Upper lobe of left lung (tissue), 6 donors: ENCODE data around the gene PFN1. TPM values are rescaled to one million over a fixed set of nuclear protein-coding genes. Genes with fewer than 3 reads are reported as not detected.
A peak's percentile ranks its signal among the peaks of the same experiment; 100 is the strongest.

Experiments used
- ATAC-seq, 2 donors: fragments of 200-7000 bp; cut with Tn5 transposase; one replicate each; pipeline ENCODE4 v1.9.1; 2022; ENCODE audit warnings: mild to moderate bottlenecking in 2 of 2, moderate library complexity in 2 of 2; ENCODE audit not compliant: low FRiP score in 2 of 2
- DNase-seq, 2 donors: peaks; one replicate each; pipeline ENCODE4 v3.0.0-alpha.2; 2019 to 2020
- H3K27ac ChIP-seq, 4 donors: fragments of 200-600 bp; sonication (generic); one replicate each; pipeline ENCODE4 v1.5.1; 2016 to 2019
- H3K27me3 ChIP-seq, 4 donors: fragments of 200-600 bp; sonication (generic); one replicate each; pipeline ENCODE4 v1.5.1; 2017 to 2019
- H3K36me3 ChIP-seq, 4 donors: fragments of 200-600 bp; sonication (generic); one replicate each; pipeline ENCODE4 v1.5.1; 2016 to 2019
- H3K4me1 ChIP-seq, 4 donors: fragments of 200-600 bp; sonication (generic); one replicate each; pipeline ENCODE4 v1.5.1; 2018 to 2019
- H3K4me3 ChIP-seq, 4 donors: fragments of 200-600 bp; sonication (generic); one replicate each; pipeline ENCODE4 v1.5.1; 2017 to 2019; ENCODE audit warnings: mild to moderate bottlenecking in 2 of 4, moderate library complexity in 1 of 4
- H3K9me3 ChIP-seq, 4 donors: fragments of 200-600 bp; sonication (generic); one replicate each; pipeline ENCODE4 v1.5.1; 2018 to 2019
- CTCF ChIP-seq, 6 experiments: fragments of 450-650 bp in 4 of 6; fragments of 200-600 bp in 2 of 6; sonication (generic) in 2 of 6; IDR thresholded peaks; one replicate each; pipeline ENCODE4 v1.5.1; 2016 to 2019; ENCODE audit warnings: antibody characterized with exemption in 6 of 6
- EP300 ChIP-seq, 4 donors: sonication (generic); formaldehyde crosslinking; IDR thresholded peaks; one replicate each; pipeline ENCODE4 v1.5.1; 2017; ENCODE audit warnings: antibody characterized with exemption in 4 of 4, control low read depth in 2 of 4
- POLR2A ChIP-seq, 4 donors: fragments of 450-650 bp; IDR thresholded peaks; one replicate each; pipeline ENCODE4 v1.5.1; 2016 to 2017; ENCODE audit warnings: antibody characterized with exemption in 4 of 4, mild to moderate bottlenecking in 2 of 4
- POLR2AphosphoS5 ChIP-seq, 2 donors: sonication (generic); formaldehyde crosslinking; IDR thresholded peaks; one replicate each; pipeline ENCODE4 v1.5.1; 2017; ENCODE audit warnings: antibody characterized with exemption in 2 of 2
- WGBS, 2 donors: methylation state at CpG; one replicate each; pipeline ENCODE4 v1.1.5; 2017 to 2018; 5-methylcytosine and 5-hydroxymethylcytosine counted together
- total RNA-seq, 6 donors: library from RNA; depleted of rRNA in 4 of 6; stranded (reverse); fragments of >200 nt in 4 of 6; gene quantifications; one replicate each; pipeline versions ENCODE4 v1.1.0 to v1.2.1, GENCODE V29; 2016 to 2021
- donor health status: DM: no; HTN: no; CAD: no; lungs with moderate emphysema.
- donor health status: DM: no; HTN: yes; CAD: no; lungs with severe emphysema.

Gene PFN1
- total RNA-seq, 6 donors from 2014 or later, result 403 to 814 (median 641) TPM

- Histone ChIP-seq H3K27me3 (no peaks in the 10 kb centered on the region), H3K9me3 (no peaks in the 10 kb centered on the region), H3K4me1 (peaks cover 4 to 23% (median 9%) of the 10 kb centered on the region in 4 donors), H3K36me3 (peaks cover 12 to 96% (median 70%) of the 10 kb centered on the region in 4 donors), H3K27ac (peak overlapping the region in 3 of 4 donors; percentile 4 to 44 (median 27)), H3K4me3 (no peak overlapping the region)
- DNase-seq (no peak), ATAC-seq (peak in 1 of 2 donors; percentile 52)
- TF ChIP-seq POLR2AphosphoS5 (IDR thresholded peaks at IDR 0.05) (no peak), CTCF (IDR thresholded peaks at IDR 0.05) (no peak), POLR2A (IDR thresholded peaks at IDR 0.05) (no peak), EP300 (IDR thresholded peaks at IDR 0.05) (no peak)
These were observed 30.4 kb upstream of the PFN1 start for GRCh38 chr17:4978726-4979125.

DNA sequence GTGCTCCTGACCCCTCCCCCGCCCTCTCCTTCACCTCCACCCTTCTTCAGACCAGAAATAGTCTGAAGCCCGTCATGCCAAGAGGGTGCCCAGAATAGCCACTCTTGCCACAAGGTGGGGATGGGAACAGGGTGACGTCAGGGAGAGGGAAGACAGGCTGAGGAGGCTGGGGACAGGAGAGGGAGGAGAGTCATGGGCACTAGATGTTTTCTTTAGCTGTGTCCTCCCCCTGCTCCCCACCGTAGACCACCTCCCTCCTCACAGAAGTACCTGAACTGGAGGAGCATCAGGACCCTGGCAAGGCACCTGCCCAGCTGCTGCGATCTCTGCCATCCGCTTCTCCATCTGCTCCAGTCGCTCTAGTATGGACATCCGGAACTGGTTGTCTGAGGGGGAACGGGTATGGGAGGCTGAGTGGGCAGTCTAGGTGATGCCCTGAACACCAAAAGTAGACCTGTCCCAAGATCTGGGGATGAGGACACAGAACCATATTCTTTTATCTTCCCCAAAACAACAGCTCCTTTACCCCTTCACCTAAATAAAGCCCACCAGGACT is 25.9 kb upstream of the PFN1 start:
- DNase-seq (no peak), ATAC-seq (no peak)
- 76 to 90% methylated on average over 9 of the region's 9 CpGs for WGBS, 2 donors
- Histone ChIP-seq H3K4me3 (no peak overlapping the region), H3K27me3 (no peaks in the 10 kb centered on the region), H3K27ac (no peak overlapping the region), H3K36me3 (peaks cover 21 to 96% (median 70%) of the 10 kb centered on the region in 4 donors), H3K4me1 (peaks cover 0 to 26% (median 13%) of the 10 kb centered on the region in 4 donors), H3K9me3 (no peaks in the 10 kb centered on the region)
- TF ChIP-seq CTCF (IDR thresholded peaks at IDR 0.05), result no peak
- TF ChIP-seq EP300 (IDR thresholded peaks at IDR 0.05), result no peak
- no peak for TF ChIP-seq POLR2AphosphoS5 (IDR thresholded peaks at IDR 0.05)
- no peak for TF ChIP-seq POLR2A (IDR thresholded peaks at IDR 0.05)

GRCh38 chr17:4973256-4974114 is 25.2 kb upstream of the PFN1 start:
- Histone ChIP-seq H3K36me3 (peaks cover 21 to 96% (median 67%) of the 10 kb centered on the region in 4 donors), H3K4me1 (peaks cover 6 to 28% (median 19%) of the 10 kb centered on the region in 4 donors), H3K4me3 (no peak overlapping the region), H3K27ac (no peak overlapping the region), H3K9me3 (no peaks in the 10 kb centered on the region), H3K27me3 (no peaks in the 10 kb centered on the region)
- no peak for TF ChIP-seq CTCF (IDR thresholded peaks at IDR 0.05)
- no peak for TF ChIP-seq POLR2AphosphoS5 (IDR thresholded peaks at IDR 0.05)
- no peak for TF ChIP-seq EP300 (IDR thresholded peaks at IDR 0.05)
- no peak for TF ChIP-seq POLR2A (IDR thresholded peaks at IDR 0.05)
- 85 to 91% methylated on average over 5 to 10 of the region's 10 CpGs for WGBS, 2 donors
- DNase-seq (no peak), ATAC-seq (no peak)

- Histone ChIP-seq H3K36me3 (peaks cover 20 to 88% (median 59%) of the 10 kb centered on the region in 4 donors), H3K4me1 (peaks cover 12 to 30% (median 25%) of the 10 kb centered on the region in 4 donors), H3K27me3 (no peaks in the 10 kb centered on the region), H3K27ac (no peak overlapping the region), H3K9me3 (no peaks in the 10 kb centered on the region), H3K4me3 (no peak overlapping the region)
- TF ChIP-seq CTCF (IDR thresholded peaks at IDR 0.05) (no peak), EP300 (IDR thresholded peaks at IDR 0.05) (no peak), POLR2A (IDR thresholded peaks at IDR 0.05) (no peak), POLR2AphosphoS5 (IDR thresholded peaks at IDR 0.05) (no peak)
- DNase-seq (no peak), ATAC-seq (no peak)
- 79 to 92% methylated on average over 10 to 12 of the region's 12 CpGs for WGBS, 2 donors
These were observed 24.4 kb upstream of the PFN1 start for GRCh38 chr17:4972752-4973151.
